ENCODE measurements around the gene USO1.
"Not testable (repeated sequence)": the region's sequence is repeated elsewhere in the genome, so short reads cannot be mapped to it uniquely, and the experiment has no call there.

Gene USO1

DNA sequence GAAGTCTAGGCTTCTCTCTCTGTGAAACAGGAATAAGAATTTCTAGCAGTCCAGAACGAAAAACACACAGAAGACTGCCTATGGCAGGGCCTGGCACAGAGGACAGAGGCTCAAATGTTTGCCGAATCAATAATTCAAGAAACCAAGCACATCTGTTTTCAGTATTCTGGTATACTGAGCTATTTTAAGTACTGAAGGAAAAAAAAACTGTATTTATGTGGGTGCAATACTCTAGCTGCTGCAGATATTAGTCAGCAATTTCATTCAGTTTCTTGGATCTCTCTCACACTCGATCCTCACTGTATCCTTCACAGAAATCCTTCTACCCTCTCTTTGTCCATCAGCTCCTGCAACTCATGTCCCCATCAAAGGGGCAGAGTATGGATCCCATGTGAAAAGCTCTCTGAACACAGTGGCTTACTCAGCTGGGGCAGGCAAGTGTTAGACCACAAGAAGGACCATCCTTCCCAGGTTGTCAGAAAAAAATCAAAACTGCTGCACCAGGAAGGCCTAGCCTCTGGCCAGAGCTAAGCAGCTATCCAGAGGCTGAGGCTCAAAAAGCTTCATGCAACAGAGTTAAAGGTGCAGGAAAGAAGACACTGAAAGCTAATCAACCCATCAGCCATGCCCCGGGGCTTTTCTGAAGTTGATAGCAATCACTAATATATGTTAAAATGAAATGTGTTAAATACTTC lies 9.1 kb upstream of the USO1 start:
- H3K4me3 ChIP-seq (ENCODE audit: low read length): no peak overlapping the region
- TF ChIP-seq, protein P1, sequence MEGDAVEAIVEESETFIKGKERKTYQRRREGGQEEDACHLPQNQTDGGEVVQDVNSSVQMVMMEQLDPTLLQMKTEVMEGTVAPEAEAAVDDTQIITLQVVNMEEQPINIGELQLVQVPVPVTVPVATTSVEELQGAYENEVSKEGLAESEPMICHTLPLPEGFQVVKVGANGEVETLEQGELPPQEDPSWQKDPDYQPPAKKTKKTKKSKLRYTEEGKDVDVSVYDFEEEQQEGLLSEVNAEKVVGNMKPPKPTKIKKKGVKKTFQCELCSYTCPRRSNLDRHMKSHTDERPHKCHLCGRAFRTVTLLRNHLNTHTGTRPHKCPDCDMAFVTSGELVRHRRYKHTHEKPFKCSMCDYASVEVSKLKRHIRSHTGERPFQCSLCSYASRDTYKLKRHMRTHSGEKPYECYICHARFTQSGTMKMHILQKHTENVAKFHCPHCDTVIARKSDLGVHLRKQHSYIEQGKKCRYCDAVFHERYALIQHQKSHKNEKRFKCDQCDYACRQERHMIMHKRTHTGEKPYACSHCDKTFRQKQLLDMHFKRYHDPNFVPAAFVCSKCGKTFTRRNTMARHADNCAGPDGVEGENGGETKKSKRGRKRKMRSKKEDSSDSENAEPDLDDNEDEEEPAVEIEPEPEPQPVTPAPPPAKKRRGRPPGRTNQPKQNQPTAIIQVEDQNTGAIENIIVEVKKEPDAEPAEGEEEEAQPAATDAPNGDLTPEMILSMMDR (conservative IDR thresholded peaks at IDR 0.05; ENCODE audit: low read depth, low read length): no peak
- DNase-seq (ENCODE audit: low read depth): no peak

DNA sequence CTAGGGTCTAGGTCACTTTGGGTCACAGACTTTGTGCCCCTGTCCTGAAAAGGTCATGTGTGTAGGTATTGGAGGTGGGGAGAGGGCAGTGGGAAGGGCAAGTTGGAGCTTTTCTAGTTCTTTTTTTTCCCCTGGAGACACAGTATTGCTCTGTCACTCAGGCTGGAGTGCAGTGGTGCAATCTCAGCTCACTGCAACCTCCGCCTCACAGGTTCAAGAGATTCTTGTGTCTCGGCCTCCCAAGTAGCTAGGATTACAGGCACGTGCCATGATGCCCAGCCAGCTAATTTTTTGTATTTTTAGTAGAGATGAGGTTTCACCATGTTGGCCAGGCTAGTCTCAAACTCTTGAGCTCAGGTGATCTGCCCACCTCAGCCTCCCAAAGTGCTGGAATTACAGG lies 8.3 kb upstream of the USO1 start:
- not testable (repeated sequence) for DNase-seq (ENCODE audit: low read depth); H3K4me3 ChIP-seq (ENCODE audit: low read length)

DNA sequence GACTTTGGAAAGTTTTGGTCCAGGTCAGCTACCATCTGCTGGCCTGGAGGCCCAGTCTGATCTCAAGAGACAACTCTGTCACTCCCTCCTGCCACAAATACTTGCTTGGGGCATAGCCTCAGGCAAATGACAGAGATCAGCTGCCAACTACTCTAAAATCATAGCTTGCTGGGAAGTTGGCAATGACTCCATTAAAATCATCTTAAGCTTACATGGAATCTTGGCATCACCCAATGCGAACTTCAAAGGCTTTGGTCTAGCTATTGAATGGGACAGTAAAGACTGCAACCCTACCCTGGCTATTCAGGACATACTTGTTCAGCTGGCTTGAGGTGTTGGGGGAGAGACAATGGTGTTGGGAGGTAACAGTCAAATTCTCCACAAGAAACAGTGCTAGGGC lies 7.0 kb upstream of the USO1 start:
- no peak for DNase-seq (ENCODE audit: low read depth)
- no peak overlapping the region for H3K4me3 ChIP-seq (ENCODE audit: low read length)
- TF ChIP-seq, protein P1 (conservative IDR thresholded peaks at IDR 0.05; ENCODE audit: low read depth, low read length): no peak

DNA sequence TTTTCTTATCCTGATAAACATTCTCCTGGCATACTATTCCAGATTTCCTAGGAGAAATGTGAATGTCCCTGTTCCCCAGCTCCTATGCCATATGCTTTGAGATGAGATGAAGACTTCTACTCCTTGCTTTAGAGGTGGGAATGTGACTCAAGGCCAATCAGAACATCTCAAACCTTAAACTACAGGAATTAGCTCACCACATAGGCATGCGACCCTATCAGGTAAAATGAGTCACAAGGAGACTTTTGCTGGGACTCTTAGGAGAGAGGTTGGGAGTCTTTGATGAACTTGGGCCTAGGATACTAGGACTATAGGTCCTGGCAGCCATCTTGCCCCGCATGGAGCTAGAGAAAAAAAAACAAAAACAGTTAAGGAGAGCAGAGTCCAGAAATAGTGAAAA lies 5.8 kb upstream of the USO1 start:
- TF ChIP-seq, protein P1 (conservative IDR thresholded peaks at IDR 0.05; ENCODE audit: low read depth, low read length): no peak
- no peak overlapping the region for H3K4me3 ChIP-seq (ENCODE audit: low read length)
- DNase-seq (ENCODE audit: low read depth): no peak

DNA sequence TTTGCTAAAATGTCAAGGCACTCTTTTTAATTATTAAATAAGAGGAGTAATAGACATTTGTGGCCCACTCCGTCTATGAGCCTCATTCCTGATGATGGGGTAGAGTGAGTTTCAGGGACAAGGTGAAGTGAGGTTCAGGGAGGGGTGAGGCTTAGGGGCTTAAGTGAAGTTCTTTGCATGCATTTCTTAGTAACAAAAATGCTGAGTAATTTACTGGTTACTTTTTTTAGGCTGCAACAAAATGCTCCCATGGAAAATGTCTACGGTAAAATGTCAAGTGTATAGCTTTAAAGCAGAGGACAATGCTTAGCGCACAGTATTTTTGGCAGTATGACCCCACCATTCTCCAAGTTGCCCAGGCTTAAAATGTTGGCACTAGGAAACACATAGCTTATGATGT lies 2.0 kb upstream of the USO1 start:
- TF ChIP-seq, protein P1 (conservative IDR thresholded peaks at IDR 0.05; ENCODE audit: low read depth, low read length): no peak
- DNase-seq (ENCODE audit: low read depth): no peak
- no peak overlapping the region for H3K4me3 ChIP-seq (ENCODE audit: low read length)

DNA sequence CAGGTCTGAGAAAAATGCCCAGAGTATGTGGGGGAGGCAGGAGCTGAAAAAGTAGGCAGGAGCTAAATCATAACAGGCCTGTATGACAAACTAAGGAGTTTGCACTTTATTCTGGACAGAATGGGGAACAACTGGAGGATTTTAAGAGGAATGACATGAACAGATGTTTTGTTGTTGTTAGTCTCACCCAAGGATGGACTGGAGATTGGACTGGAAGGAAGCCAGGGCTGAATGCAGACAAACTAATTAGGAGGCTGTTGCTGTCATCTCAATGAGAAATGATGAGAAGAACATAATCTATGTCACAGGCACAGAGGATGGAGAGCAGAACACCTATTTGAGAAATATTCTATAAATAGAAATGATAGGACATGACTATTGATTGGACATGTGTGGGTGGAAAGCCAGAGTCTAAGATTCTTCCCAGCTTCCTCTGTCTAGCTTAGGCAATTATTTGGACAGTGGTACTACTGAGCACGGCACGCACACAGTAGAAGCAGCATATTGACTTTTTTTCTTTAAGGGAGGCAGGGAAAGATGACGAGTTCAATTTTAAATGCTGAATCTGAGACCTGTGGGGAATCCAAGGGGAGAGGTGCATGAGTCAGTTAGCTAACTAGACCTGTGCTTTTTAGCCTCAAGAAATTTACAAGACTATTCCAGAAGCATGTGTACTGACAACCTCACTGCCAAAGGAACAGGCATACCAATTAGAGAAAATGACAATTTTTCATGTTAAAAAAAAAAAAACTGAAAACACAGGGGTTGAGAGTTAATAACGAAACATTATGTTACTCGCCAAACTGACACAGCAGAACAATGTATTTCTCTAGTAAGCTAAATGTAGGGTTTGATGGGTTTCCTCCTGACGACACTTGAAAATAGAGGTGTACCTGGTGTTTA lies 963 bp upstream of the USO1 start:
- TF ChIP-seq, protein P1 (conservative IDR thresholded peaks at IDR 0.05; ENCODE audit: low read depth, low read length): no peak
- DNase-seq (ENCODE audit: low read depth): no peak
- peak overlapping the region; percentile 96 for H3K4me3 ChIP-seq (ENCODE audit: low read length)

DNA sequence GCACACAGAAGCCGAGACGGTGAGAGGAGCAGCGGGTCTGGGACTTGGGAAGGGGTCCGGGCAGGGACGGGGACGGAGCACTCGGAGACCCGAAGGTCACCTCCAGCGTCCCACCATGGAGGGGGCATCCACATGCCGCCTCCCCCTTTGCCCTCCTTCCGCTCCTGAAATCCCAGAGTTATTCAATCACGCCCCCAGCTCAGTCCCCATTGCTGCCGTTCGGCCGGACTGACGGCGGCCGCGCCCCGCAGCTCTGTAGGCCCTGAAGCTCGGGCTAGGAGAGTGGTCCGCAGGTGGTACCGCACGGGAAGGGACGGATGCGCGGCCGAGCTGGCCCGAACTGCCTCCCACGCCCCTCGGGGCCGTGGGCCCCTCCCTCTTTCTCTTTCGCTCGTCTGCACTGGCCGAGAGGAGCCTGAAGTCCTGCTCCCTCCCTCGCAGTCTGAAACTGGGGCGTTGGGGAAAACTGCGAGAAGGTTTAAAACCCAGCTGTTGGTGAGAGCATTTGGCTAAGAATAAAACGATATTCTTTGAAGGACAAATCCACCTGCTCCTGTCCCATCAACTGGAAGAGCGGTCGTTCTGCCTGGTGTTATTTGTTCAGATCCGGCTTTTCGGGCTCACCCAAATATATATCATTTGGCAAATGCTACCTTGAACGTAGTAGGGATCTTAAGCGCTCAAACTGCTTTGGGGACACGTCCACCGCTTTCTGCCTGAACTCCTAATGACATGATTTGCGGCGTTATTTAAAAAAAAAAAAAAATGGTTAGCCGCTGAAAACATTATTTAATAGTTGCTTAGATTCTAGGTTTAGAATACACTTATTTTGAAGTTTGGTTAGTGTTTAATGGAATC lies 719 bp downstream of the USO1 start:
- H3K4me3 ChIP-seq (ENCODE audit: low read length): peak overlapping the region; percentile 96
- peak; percentile 48 for DNase-seq (ENCODE audit: low read depth)

DNA sequence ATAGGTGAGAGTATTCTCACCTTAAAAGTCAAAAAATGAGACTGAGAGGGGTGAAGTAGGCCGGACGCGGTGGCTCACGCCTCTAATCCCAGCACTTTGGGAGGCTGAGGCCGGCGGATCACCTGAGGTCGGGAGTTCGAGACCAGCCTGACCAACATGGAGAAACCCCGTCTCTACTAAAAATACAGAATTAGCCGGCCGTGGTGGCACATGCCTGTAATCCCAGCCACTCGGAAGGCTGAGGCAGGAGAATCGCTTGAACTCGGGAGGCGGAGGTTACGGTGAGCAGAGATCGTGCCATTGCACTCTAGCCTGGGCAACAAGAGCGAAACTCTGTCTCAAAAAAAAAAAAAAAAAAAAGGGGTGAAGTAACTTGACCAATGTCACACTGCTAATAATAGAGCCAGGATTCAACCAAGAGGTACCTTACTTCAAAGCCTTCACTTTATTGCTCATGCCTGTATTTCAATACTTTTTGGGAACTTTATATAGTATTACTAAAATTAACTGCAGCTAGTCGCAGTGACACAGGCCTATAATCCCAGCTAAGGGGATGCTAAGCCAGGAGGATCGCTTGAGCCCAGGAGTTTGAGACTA lies 1.7 kb downstream of the USO1 start:
- peak overlapping the region; percentile 96 for H3K4me3 ChIP-seq (ENCODE audit: low read length)
- not testable (repeated sequence) for DNase-seq (ENCODE audit: low read depth)

More for the DNA sequence above, 719 bp downstream of the USO1 start:
- TF ChIP-seq, protein P1 (conservative IDR thresholded peaks at IDR 0.05; ENCODE audit: low read depth, low read length): no peak
